HepG2 (cell line): ENCODE data around the gene ATRIP.

Experiments
- CBX2 ChIP-seq, 2 experiments: fragments of 200-600 bp in 1 of 2; sonication (generic); formaldehyde crosslinking in 1 of 2; IDR thresholded peaks; 2 replicates each; pipeline versions ENCODE4 v1.7.0 to v1.8.1; 2018 to 2022; ENCODE audit warnings: low read depth in 2 of 2, low read length in 1 of 2, mild to moderate bottlenecking in 1 of 2, missing genetic modification reagents in 1 of 2
- MXD1 ChIP-seq: sonication (generic); formaldehyde crosslinking; IDR thresholded peaks from 2 replicates; pipeline ENCODE4 v1.4.0; 2020; ENCODE audit warnings: mild to moderate bottlenecking, missing genetic modification reagents
- NFIC ChIP-seq: IDR thresholded peaks from 2 replicates; pipeline ENCODE4 v1.6.1; 2012; ENCODE audit warnings: mild to moderate bottlenecking, low read length, inconsistent platforms
- PHB2 ChIP-seq: fragments of 450-650 bp; IDR thresholded peaks from 2 replicates; pipeline ENCODE4 v1.6.1; 2018; ENCODE audit not compliant: partially characterized antibody
- POLR2AphosphoS5 ChIP-seq: IDR thresholded peaks from 2 replicates; pipeline ENCODE4 v1.6.1; 2012; ENCODE audit warnings: low read depth, low read length
- RAD21 ChIP-seq: fragments of 450-650 bp; formaldehyde crosslinking; IDR thresholded peaks from 2 replicates; pipeline ENCODE4 v1.5.0; 2020; ENCODE audit warnings: mild to moderate bottlenecking
- SRF ChIP-seq: IDR thresholded peaks from 2 replicates; pipeline ENCODE4 v1.6.1; 2011; ENCODE audit warnings: mild to moderate bottlenecking, low read depth, low read length, moderate library complexity
- SRY ChIP-seq: sonication (generic); formaldehyde crosslinking; IDR thresholded peaks from 2 replicates; pipeline ENCODE4 v1.8.0; 2022; ENCODE audit warnings: mild to moderate bottlenecking, missing genetic modification reagents
- THAP7 ChIP-seq: sonication (generic); formaldehyde crosslinking; IDR thresholded peaks from 2 replicates; pipeline ENCODE4 v1.8.1; 2023; ENCODE audit warnings: mild to moderate bottlenecking, missing genetic modification reagents
- ZBTB4 ChIP-seq: sonication (generic); formaldehyde crosslinking; IDR thresholded peaks from 2 replicates; pipeline ENCODE4 v1.4.0; 2020; ENCODE audit warnings: missing genetic modification reagents, mild to moderate bottlenecking, borderline replicate concordance
- ZHX1 ChIP-seq: sonication (generic); formaldehyde crosslinking; IDR thresholded peaks from 2 replicates; pipeline ENCODE4 v1.8.1; 2022; ENCODE audit warnings: low read depth, mild to moderate bottlenecking, missing genetic modification reagents
- ZNF850 ChIP-seq: sonication (generic); formaldehyde crosslinking; conservative IDR thresholded peaks from 2 replicates; pipeline ENCODE4 v1.9.0; 2021; ENCODE audit warnings: mild to moderate bottlenecking, missing genetic modification reagents
- ZSCAN30 ChIP-seq: sonication (generic); formaldehyde crosslinking; IDR thresholded peaks from 2 replicates; pipeline ENCODE4 v1.5.0; 2020; ENCODE audit warnings: mild to moderate bottlenecking, missing genetic modification reagents

GRCh38 chr3:48474619-48475018, 28.1 kb downstream of the ATRIP start:
- TF ChIP-seq RAD21 (CRISPR knock-in tag) (no peak), PHB2 (no peak), ZNF850 (CRISPR knock-in tag) (no peak), POLR2AphosphoS5 (no peak), NFIC (no peak), SRY (CRISPR knock-in tag) (no peak), THAP7 (CRISPR knock-in tag) (no peak), CBX2 (IDR thresholded peaks at IDR 0.05; ENCODE audit: low read depth, low read length) (no peak), CBX2 (CRISPR knock-in tag; IDR thresholded peaks at IDR 0.05; ENCODE audit: low read depth) (no peak), ZSCAN30 (no peak), SRF (no peak), ZBTB4 (CRISPR knock-in tag) (no peak), MXD1 (no peak), ZHX1 (CRISPR knock-in tag) (no peak)
